Keratinocyte (primary cell): Measurements from ENCODE around the gene DPP10. TPM values are rescaled to one million over a fixed set of nuclear protein-coding genes. Genes with fewer than 3 reads are reported as not detected.

Experiments used
- DNase-seq: peaks from one replicate; pipeline ENCODE4 v3.0.0-alpha.2; 2011; ENCODE audit warnings: low read depth, missing footprints, low spot score
- FAIRE-seq: peaks from 2 replicates; lab custom pipeline; 2011; peaks lifted over from hg19 to GRCh38; lab: Jason Lieb, UNC
- H2AFZ ChIP-seq: 2 replicates; pipeline ENCODE4 v1.6.0; 2012; ENCODE audit warnings: low read length, control low read depth, inconsistent platforms; ENCODE audit not compliant: control insufficient read depth
- H3K27ac ChIP-seq: 2 replicates; pipeline ENCODE4 v1.5.1; 2011; ENCODE audit warnings: low read length; ENCODE audit not compliant: control insufficient read depth, insufficient read depth
- H3K27me3 ChIP-seq: 3 replicates; pipeline ENCODE4 v1.6.0; 2011; ENCODE audit warnings: low read length; ENCODE audit not compliant: control insufficient read depth, insufficient read depth; ENCODE audit errors: extremely low read depth
- H3K36me3 ChIP-seq, 2 experiments: 2 replicates in 1 of 2; 3 replicates in 1 of 2; pipeline ENCODE4 v1.5.1; 2011; ENCODE audit warnings: low read length in 2 of 2, mild to moderate bottlenecking in 1 of 2; ENCODE audit not compliant: control insufficient read depth in 2 of 2, insufficient read depth in 2 of 2; ENCODE audit errors: extremely low read depth in 1 of 2
- H3K4me1 ChIP-seq: 3 replicates; pipeline ENCODE4 v1.5.1; 2011; ENCODE audit warnings: low read length; ENCODE audit not compliant: control insufficient read depth, insufficient read depth; ENCODE audit errors: extremely low read depth
- H3K4me2 ChIP-seq: 3 replicates; pipeline ENCODE4 v1.6.0; 2011; ENCODE audit warnings: low read depth, low read length; ENCODE audit not compliant: control insufficient read depth, insufficient read depth; ENCODE audit errors: extremely low read depth
- H3K4me3 ChIP-seq, 3 experiments: fragments of 200-600 bp in 1 of 3; sonication (generic) in 1 of 3; 2 replicates in 2 of 3; 3 replicates in 1 of 3; pipeline ENCODE4 v1.5.1; 2011 to 2016; ENCODE audit warnings: low read length in 3 of 3, mild to moderate bottlenecking in 3 of 3, control low read depth in 2 of 3, inconsistent platforms in 1 of 3, low read depth in 1 of 3, mixed read lengths in 1 of 3, mixed run types in 1 of 3, moderate library complexity in 1 of 3; ENCODE audit not compliant: control insufficient read depth in 2 of 3, insufficient read depth in 2 of 3; ENCODE audit errors: extremely low read depth in 1 of 3
- H3K79me2 ChIP-seq: 2 replicates; pipeline ENCODE4 v1.6.0; 2012; ENCODE audit warnings: low read length; ENCODE audit not compliant: control insufficient read depth, insufficient read depth
- H3K9ac ChIP-seq: 3 replicates; pipeline ENCODE4 v1.6.0; 2011; ENCODE audit warnings: low read length; ENCODE audit not compliant: control insufficient read depth, insufficient read depth; ENCODE audit errors: extremely low read depth
- H3K9me1 ChIP-seq: 3 replicates; pipeline ENCODE4 v1.6.0; 2011; ENCODE audit warnings: low read length; ENCODE audit not compliant: control insufficient read depth, insufficient read depth; ENCODE audit errors: extremely low read depth
- H3K9me3 ChIP-seq: 2 replicates; pipeline ENCODE4 v1.5.1; 2012; ENCODE audit warnings: low read depth, low read length; ENCODE audit not compliant: control insufficient read depth
- H4K20me1 ChIP-seq: 3 replicates; pipeline ENCODE4 v1.6.0; 2011; ENCODE audit warnings: low read length; ENCODE audit not compliant: control insufficient read depth, insufficient read depth; ENCODE audit errors: extremely low read depth
- EZH2 ChIP-seq: IDR thresholded peaks from one replicate; pipeline ENCODE4 v1.6.1; 2012; ENCODE audit warnings: inconsistent platforms, mild to moderate bottlenecking, low read length, moderate library complexity
- dilution Hi-C: fragments of 300-500 bp; cut with MboI; formaldehyde crosslinking; loops from one replicate; pipeline ENCODE4 v1.7.0; 2020; ENCODE audit warnings: low sequenced_read_pairs; ENCODE audit not compliant: extremely low pct_ligation_motif_present
- polyA plus RNA-seq, 5 experiments: library from polyadenylated mRNA; depleted of rRNA in 3 of 5; stranded (reverse) in 3 of 5; stranded (forward) in 1 of 5; unstranded in 1 of 5; fragments of >200 nt; gene quantifications; 1 replicate in 1 of 5; 2 replicates in 3 of 5; 3 replicates in 1 of 5; pipeline versions ENCODE4 v1.2.1 to v1.2.3, GENCODE V29; 2011 to 2012; ENCODE audit warnings: missing spikeins in 2 of 5, low read depth in 1 of 5, low replicate concordance in 1 of 5
- TF ChIP-seq, protein P1 (sequence below), 3 experiments: IDR thresholded peaks in 1 of 3; conservative IDR thresholded peaks in 1 of 3; optimal IDR thresholded peaks in 1 of 3; 2 replicates in 2 of 3; 3 replicates in 1 of 3; pipeline versions ENCODE3 to v1.5.1; 2011; ENCODE audit warnings: low read length in 3 of 3, mild to moderate bottlenecking in 3 of 3, moderate library complexity in 2 of 3, control low read depth in 1 of 3, inconsistent platforms in 1 of 3; ENCODE audit not compliant: insufficient read depth in 2 of 3; ENCODE audit errors: extremely low read depth in 1 of 3

Gene DPP10
- polyA plus RNA-seq, 1 donor (not counting 4 experiments of a cell fraction or from before 2014, with no cell fraction given) = not detected

DNA sequence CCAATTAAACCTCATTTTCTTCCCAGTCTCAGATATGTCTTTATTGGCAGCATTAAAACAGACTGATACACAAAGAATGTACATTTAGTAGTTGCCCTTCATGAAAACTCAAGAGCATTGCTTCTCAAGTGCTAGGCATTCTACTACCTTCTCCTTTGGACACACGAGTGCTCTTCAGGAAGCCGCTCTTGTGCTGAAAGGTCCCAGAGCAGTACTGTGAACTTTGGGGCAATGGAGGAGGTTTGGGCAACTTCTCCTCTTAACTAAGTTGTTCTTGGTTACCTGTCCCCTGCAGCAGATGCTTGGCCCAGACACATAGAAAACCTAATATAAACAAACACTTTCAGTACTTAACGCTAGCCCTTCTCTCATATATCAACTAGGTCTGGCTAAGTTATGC lies 362.8 kb downstream of the DPP10 start:
- H4K20me1 ChIP-seq = no peaks in the 10 kb centered on the region
- FAIRE-seq (no peak), DNase-seq (no peak)
- no peak overlapping the region for H3K9ac ChIP-seq
- H3K4me3 ChIP-seq = no peak overlapping the region
- no peak for TF ChIP-seq EZH2
- TF ChIP-seq, protein P1, sequence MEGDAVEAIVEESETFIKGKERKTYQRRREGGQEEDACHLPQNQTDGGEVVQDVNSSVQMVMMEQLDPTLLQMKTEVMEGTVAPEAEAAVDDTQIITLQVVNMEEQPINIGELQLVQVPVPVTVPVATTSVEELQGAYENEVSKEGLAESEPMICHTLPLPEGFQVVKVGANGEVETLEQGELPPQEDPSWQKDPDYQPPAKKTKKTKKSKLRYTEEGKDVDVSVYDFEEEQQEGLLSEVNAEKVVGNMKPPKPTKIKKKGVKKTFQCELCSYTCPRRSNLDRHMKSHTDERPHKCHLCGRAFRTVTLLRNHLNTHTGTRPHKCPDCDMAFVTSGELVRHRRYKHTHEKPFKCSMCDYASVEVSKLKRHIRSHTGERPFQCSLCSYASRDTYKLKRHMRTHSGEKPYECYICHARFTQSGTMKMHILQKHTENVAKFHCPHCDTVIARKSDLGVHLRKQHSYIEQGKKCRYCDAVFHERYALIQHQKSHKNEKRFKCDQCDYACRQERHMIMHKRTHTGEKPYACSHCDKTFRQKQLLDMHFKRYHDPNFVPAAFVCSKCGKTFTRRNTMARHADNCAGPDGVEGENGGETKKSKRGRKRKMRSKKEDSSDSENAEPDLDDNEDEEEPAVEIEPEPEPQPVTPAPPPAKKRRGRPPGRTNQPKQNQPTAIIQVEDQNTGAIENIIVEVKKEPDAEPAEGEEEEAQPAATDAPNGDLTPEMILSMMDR (optimal IDR thresholded peaks at IDR 0.05 in 1 of 3, IDR thresholded peaks at IDR 0.05 in 1 of 3, conservative IDR thresholded peaks at IDR 0.05 in 1 of 3; ENCODE audit: extremely low read depth in 1 of 3, insufficient read depth in 2 of 3, low read length in 3 of 3) = no peak
- no peak overlapping the region for H3K27ac ChIP-seq
- no peak overlapping the region for H3K4me2 ChIP-seq
- no peaks in the 10 kb centered on the region for H3K9me3 ChIP-seq
- H2AFZ ChIP-seq = no peak overlapping the region
- no peaks in the 10 kb centered on the region for H3K79me2 ChIP-seq
- dilution Hi-C loops = no loop called here
- no peaks in the 10 kb centered on the region for H3K36me3 ChIP-seq
- H3K9me1 ChIP-seq = no peaks in the 10 kb centered on the region
- no peaks in the 10 kb centered on the region for H3K4me1 ChIP-seq
- no peaks in the 10 kb centered on the region for H3K27me3 ChIP-seq

DNA sequence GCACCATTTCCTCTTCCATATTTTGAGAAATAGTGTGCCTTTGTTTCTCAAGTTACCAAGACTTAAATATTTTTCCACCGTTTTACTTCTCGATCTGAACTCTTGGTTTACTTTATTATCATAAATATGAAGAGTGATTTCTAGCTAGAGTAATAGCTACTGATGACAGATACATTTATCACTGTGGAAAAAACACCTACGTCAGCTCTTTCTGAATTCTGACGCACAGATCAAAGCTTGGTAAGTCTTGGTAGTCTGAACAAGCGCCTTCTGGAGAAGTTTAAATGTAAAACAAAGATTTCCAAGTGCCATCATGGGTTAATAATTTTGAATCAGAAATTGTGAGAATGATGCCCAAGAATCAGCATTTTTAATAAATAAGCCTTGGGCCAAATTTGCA lies 367.7 kb downstream of the DPP10 start:
- H4K20me1 ChIP-seq = no peaks in the 10 kb centered on the region
- no peaks in the 10 kb centered on the region for H3K79me2 ChIP-seq
- no peaks in the 10 kb centered on the region for H3K9me1 ChIP-seq
- no peak overlapping the region for H3K27ac ChIP-seq
- DNase-seq = no peak
- no peak overlapping the region for H2AFZ ChIP-seq
- no peak for FAIRE-seq
- H3K27me3 ChIP-seq = no peaks in the 10 kb centered on the region
- no peaks in the 10 kb centered on the region for H3K4me1 ChIP-seq
- no peak overlapping the region for H3K4me2 ChIP-seq
- TF ChIP-seq EZH2 = no peak
- TF ChIP-seq, protein P1 (optimal IDR thresholded peaks at IDR 0.05 in 1 of 3, IDR thresholded peaks at IDR 0.05 in 1 of 3, conservative IDR thresholded peaks at IDR 0.05 in 1 of 3; ENCODE audit: extremely low read depth in 1 of 3, insufficient read depth in 2 of 3, low read length in 3 of 3) = no peak
- H3K36me3 ChIP-seq = no peaks in the 10 kb centered on the region
- H3K9ac ChIP-seq = no peak overlapping the region
- H3K9me3 ChIP-seq = no peaks in the 10 kb centered on the region
- H3K4me3 ChIP-seq = no peak overlapping the region
- dilution Hi-C loops = no loop called here
